ENCODE measurements around the gene MTG1.

MTG1 gene

DNA sequence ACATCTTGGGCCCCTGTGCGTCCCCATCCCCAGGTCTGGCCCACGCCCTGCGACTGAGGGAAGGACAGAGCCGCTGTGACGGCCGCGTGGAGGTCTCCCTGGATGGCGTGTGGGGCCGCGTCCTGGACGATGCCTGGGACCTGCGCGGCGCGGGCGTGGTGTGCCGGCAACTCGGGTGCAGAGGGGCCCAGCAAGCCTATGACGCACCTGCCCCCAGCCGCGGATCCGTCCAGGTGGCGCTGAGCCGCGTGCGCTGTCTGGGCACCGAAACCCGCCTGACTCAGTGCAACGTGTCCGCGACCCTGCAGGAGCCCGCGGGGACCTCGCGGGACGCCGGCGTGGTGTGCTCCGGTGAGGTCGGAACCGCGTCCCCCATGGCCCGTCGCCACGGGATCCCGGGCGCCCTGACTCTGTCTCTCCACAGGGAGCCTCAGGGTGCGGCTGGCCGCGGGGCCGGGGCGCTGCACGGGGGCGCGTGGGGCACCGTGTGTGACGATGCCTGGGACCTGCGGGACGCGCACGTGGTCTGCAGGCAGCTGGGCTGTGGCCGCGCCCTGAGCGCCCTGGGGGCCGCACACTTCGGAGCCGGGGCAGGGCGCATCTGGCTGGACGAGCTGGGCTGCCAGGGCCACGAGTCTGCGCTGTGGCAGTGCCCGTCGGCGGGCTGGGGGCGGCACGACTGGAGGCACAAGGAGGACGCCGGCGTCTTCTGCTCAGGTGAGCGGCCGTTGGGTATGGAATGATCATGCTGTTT lies 65.7 kb downstream of the MTG1 start:
- no peak overlapping the region for H3K4me3 ChIP-seq (replicated peaks; ENCODE audit: insufficient read depth, low read length)
- no peaks in the 10 kb centered on the region for H3K27me3 ChIP-seq (ENCODE audit: insufficient read depth, poor library complexity, severe bottlenecking)
- TF ChIP-seq, protein P1, sequence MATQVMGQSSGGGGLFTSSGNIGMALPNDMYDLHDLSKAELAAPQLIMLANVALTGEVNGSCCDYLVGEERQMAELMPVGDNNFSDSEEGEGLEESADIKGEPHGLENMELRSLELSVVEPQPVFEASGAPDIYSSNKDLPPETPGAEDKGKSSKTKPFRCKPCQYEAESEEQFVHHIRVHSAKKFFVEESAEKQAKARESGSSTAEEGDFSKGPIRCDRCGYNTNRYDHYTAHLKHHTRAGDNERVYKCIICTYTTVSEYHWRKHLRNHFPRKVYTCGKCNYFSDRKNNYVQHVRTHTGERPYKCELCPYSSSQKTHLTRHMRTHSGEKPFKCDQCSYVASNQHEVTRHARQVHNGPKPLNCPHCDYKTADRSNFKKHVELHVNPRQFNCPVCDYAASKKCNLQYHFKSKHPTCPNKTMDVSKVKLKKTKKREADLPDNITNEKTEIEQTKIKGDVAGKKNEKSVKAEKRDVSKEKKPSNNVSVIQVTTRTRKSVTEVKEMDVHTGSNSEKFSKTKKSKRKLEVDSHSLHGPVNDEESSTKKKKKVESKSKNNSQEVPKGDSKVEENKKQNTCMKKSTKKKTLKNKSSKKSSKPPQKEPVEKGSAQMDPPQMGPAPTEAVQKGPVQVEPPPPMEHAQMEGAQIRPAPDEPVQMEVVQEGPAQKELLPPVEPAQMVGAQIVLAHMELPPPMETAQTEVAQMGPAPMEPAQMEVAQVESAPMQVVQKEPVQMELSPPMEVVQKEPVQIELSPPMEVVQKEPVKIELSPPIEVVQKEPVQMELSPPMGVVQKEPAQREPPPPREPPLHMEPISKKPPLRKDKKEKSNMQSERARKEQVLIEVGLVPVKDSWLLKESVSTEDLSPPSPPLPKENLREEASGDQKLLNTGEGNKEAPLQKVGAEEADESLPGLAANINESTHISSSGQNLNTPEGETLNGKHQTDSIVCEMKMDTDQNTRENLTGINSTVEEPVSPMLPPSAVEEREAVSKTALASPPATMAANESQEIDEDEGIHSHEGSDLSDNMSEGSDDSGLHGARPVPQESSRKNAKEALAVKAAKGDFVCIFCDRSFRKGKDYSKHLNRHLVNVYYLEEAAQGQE (IDR thresholded peaks at IDR 0.05; ENCODE audit: insufficient replicate concordance, low read depth), result no peak
- TF ChIP-seq GABPA (IDR thresholded peaks at IDR 0.05; ENCODE audit: low read depth) (no peak), POLR2AphosphoS5 (IDR thresholded peaks at IDR 0.05; ENCODE audit: low read depth) (no peak), SPI1 (IDR thresholded peaks at IDR 0.05; ENCODE audit: borderline replicate concordance, low read depth) (no peak)
- TF ChIP-seq, protein P2, sequence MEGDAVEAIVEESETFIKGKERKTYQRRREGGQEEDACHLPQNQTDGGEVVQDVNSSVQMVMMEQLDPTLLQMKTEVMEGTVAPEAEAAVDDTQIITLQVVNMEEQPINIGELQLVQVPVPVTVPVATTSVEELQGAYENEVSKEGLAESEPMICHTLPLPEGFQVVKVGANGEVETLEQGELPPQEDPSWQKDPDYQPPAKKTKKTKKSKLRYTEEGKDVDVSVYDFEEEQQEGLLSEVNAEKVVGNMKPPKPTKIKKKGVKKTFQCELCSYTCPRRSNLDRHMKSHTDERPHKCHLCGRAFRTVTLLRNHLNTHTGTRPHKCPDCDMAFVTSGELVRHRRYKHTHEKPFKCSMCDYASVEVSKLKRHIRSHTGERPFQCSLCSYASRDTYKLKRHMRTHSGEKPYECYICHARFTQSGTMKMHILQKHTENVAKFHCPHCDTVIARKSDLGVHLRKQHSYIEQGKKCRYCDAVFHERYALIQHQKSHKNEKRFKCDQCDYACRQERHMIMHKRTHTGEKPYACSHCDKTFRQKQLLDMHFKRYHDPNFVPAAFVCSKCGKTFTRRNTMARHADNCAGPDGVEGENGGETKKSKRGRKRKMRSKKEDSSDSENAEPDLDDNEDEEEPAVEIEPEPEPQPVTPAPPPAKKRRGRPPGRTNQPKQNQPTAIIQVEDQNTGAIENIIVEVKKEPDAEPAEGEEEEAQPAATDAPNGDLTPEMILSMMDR (IDR thresholded peaks at IDR 0.05; ENCODE audit: insufficient read depth, low read length), result no peak
- H3K27ac ChIP-seq (replicated peaks), result no peak overlapping the region
- no peak for DNase-seq (ENCODE audit: low read depth in 1 of 2, low spot score in 1 of 2)

DNA sequence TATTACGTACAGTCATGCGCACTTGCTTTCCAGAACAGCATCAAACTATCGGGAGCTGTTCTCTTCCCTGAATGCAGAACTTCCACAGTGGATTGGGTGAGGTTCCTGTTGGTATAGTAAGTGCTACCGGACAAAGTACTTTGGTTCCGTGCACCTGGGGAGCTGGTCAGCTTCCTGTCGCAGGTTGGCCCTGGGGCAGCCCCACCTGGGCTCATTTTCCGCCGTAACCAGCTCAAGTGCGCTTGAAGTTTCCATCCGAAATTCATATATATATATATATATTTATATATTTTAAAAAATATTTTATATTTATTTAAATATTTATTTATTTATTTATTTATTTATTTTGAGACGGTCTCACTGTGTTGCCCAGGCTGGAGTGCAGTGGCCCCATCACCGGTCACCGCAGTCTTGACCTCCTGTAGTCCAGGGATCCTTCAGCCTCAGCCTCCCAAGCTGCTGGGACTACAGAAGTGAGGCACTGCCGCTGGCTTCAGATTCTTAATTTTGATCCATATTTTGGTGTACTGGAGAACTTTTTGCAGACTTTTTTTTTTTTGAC lies 66.3 kb downstream of the MTG1 start:
- Histone ChIP-seq H3K27ac (replicated peaks) (no peak overlapping the region), H3K4me3 (replicated peaks; ENCODE audit: insufficient read depth, low read length) (no peak overlapping the region), H3K27me3 (ENCODE audit: insufficient read depth, poor library complexity, severe bottlenecking) (no peaks in the 10 kb centered on the region)
- DNase-seq (ENCODE audit: low read depth in 1 of 2, low spot score in 1 of 2), result no peak
- TF ChIP-seq SPI1 (IDR thresholded peaks at IDR 0.05; ENCODE audit: borderline replicate concordance, low read depth) (no peak), GABPA (IDR thresholded peaks at IDR 0.05; ENCODE audit: low read depth) (no peak)
- TF ChIP-seq, protein P1 (IDR thresholded peaks at IDR 0.05; ENCODE audit: insufficient replicate concordance, low read depth), result no peak
- TF ChIP-seq, protein P2 (IDR thresholded peaks at IDR 0.05; ENCODE audit: insufficient read depth, low read length), result no peak

DNA sequence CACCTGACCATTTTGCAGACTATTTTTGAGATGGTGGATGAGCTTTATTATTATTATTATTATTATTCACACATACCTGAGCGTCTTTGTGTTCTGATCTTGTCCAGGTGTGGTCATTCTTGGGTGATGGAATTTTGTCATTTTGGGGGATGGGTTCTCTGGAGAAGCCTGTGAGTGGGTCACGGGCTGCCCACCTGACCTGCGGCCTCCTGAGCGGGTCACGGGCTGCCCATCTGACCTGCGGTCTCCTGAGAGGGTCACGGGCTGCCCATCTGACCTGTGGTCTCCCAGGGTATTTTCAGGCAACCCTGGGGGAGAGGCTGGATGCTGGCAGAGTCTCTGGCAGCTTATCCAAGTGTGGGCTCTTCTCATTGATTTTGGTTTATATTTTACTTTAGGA lies 67.1 kb downstream of the MTG1 start:
- TF ChIP-seq GABPA (IDR thresholded peaks at IDR 0.05; ENCODE audit: low read depth) (no peak), POLR2AphosphoS5 (IDR thresholded peaks at IDR 0.05; ENCODE audit: low read depth) (no peak), SPI1 (IDR thresholded peaks at IDR 0.05; ENCODE audit: borderline replicate concordance, low read depth) (no peak)
- TF ChIP-seq, protein P2 (IDR thresholded peaks at IDR 0.05; ENCODE audit: insufficient read depth, low read length), result no peak
- TF ChIP-seq, protein P1 (IDR thresholded peaks at IDR 0.05; ENCODE audit: insufficient replicate concordance, low read depth), result no peak
- DNase-seq (ENCODE audit: low read depth in 1 of 2, low spot score in 1 of 2), result no peak
- Histone ChIP-seq H3K27me3 (ENCODE audit: insufficient read depth, poor library complexity, severe bottlenecking) (no peaks in the 10 kb centered on the region), H3K27ac (replicated peaks) (no peak overlapping the region), H3K4me3 (replicated peaks; ENCODE audit: insufficient read depth, low read length) (no peak overlapping the region)

Data from HL-60 (cell line).